Liver (tissue), 9 donors: ENCODE measurements around the gene TCEANC. TPM values are rescaled to one million over a fixed set of nuclear protein-coding genes. Genes with fewer than 3 reads are reported as not detected.

Source experiments
- DNase-seq: peaks from one replicate; pipeline ENCODE4 v3.0.0-alpha.2; 2017; ENCODE audit warnings: low spot score
- H3K27ac ChIP-seq, 2 donors: one replicate each; pipeline ENCODE4 v1.7.0; 2013; ENCODE audit warnings: inconsistent platforms in 2 of 2, low read length in 2 of 2, control low read depth in 1 of 2, low read depth in 1 of 2, mild to moderate bottlenecking in 1 of 2
- H3K27me3 ChIP-seq, 4 donors: one replicate each; pipeline versions ENCODE4 v1.6.1 to v1.7.0; 2013; ENCODE audit warnings: low read length in 3 of 4, inconsistent platforms in 1 of 4, mild to moderate bottlenecking in 1 of 4, moderate library complexity in 1 of 4; ENCODE audit not compliant: control insufficient read depth in 4 of 4, insufficient read depth in 4 of 4
- H3K36me3 ChIP-seq, 4 donors: one replicate each; pipeline versions ENCODE4 v1.6.1 to v1.7.0; 2013; ENCODE audit warnings: low read length in 3 of 4, mild to moderate bottlenecking in 3 of 4, low read depth in 1 of 4, moderate library complexity in 1 of 4; ENCODE audit not compliant: control insufficient read depth in 4 of 4, insufficient read depth in 3 of 4
- H3K4me1 ChIP-seq, 4 donors: one replicate each; pipeline versions ENCODE4 v1.6.1 to v1.7.0; 2013; ENCODE audit warnings: low read length in 3 of 4, mild to moderate bottlenecking in 3 of 4, moderate library complexity in 1 of 4; ENCODE audit not compliant: control insufficient read depth in 4 of 4, insufficient read depth in 4 of 4
- H3K4me3 ChIP-seq, 3 donors: one replicate each; pipeline versions ENCODE4 v1.6.1 to v1.7.0; 2013; ENCODE audit warnings: low read length in 3 of 3, control low read depth in 1 of 3, low read depth in 1 of 3, mild to moderate bottlenecking in 1 of 3
- H3K9ac ChIP-seq, 2 donors: one replicate each; pipeline ENCODE4 v1.7.0; 2013; ENCODE audit warnings: low read length in 2 of 2, mild to moderate bottlenecking in 2 of 2, moderate library complexity in 2 of 2, control low read depth in 1 of 2, low read depth in 1 of 2
- H3K9me3 ChIP-seq, 4 donors: one replicate each; pipeline versions ENCODE4 v1.6.1 to v1.7.0; 2013; ENCODE audit warnings: low read length in 3 of 4; ENCODE audit not compliant: control insufficient read depth in 4 of 4
- ATF3 ChIP-seq: IDR thresholded peaks from 2 replicates; pipeline ENCODE4 v1.6.1; 2016; ENCODE audit warnings: antibody characterized with exemption
- CTCF ChIP-seq: fragments of 150-350 bp; IDR thresholded peaks from 2 replicates; pipeline ENCODE4 v1.5.1; 2017; ENCODE audit warnings: improper control_type of control experiment, low read depth, low read length; ENCODE audit not compliant: missing input control
- EGR1 ChIP-seq, 2 donors: IDR thresholded peaks; 2 replicates each; pipeline ENCODE4 v1.6.1; 2016 to 2018; ENCODE audit warnings: antibody characterized with exemption in 2 of 2, low read depth in 2 of 2
- FOXA1 ChIP-seq: IDR thresholded peaks from 2 replicates; pipeline ENCODE4 v1.6.1; 2016; ENCODE audit warnings: antibody characterized with exemption
- FOXA2 ChIP-seq: IDR thresholded peaks from 2 replicates; pipeline ENCODE4 v1.6.1; 2016; ENCODE audit warnings: antibody characterized with exemption
- HNF4A ChIP-seq, 2 donors: conservative IDR thresholded peaks; 2 replicates each; pipeline ENCODE4 v1.6.1; 2016; ENCODE audit warnings: antibody characterized with exemption in 2 of 2, mild to moderate bottlenecking in 2 of 2
- HNF4G ChIP-seq: IDR thresholded peaks from 2 replicates; pipeline ENCODE4 v1.6.1; 2016; ENCODE audit warnings: antibody characterized with exemption
- JUND ChIP-seq, 2 donors: IDR thresholded peaks; 2 replicates each; pipeline ENCODE4 v1.6.1; 2016; ENCODE audit warnings: antibody characterized with exemption in 2 of 2
- MAX ChIP-seq: IDR thresholded peaks from 2 replicates; pipeline ENCODE4 v1.6.1; 2016; ENCODE audit warnings: antibody characterized with exemption
- REST ChIP-seq: IDR thresholded peaks from 2 replicates; pipeline ENCODE4 v1.6.1; 2016; ENCODE audit warnings: antibody characterized with exemption, mild to moderate bottlenecking
- SP1 ChIP-seq: IDR thresholded peaks from 2 replicates; pipeline ENCODE4 v1.6.1; 2018; ENCODE audit warnings: antibody characterized with exemption, mild to moderate bottlenecking
- TAF1 ChIP-seq: conservative IDR thresholded peaks from 2 replicates; pipeline ENCODE4 v1.6.1; 2016; ENCODE audit warnings: antibody characterized with exemption, mild to moderate bottlenecking
- YY1 ChIP-seq: IDR thresholded peaks from 2 replicates; pipeline ENCODE4 v1.6.1; 2016; ENCODE audit warnings: antibody characterized with exemption, mild to moderate bottlenecking
- ZBTB33 ChIP-seq: IDR thresholded peaks from 2 replicates; pipeline ENCODE4 v1.6.1; 2016; ENCODE audit warnings: antibody characterized with exemption
- WGBS: extraction: QIAGEN DNeasy Blood & Tissue Kit; methylation state at CpG from one replicate; pipeline ENCODE4 v1.1.7; 2013; 5-methylcytosine and 5-hydroxymethylcytosine counted together
- polyA plus RNA-seq, 2 donors: library from polyadenylated mRNA; stranded (reverse) in 1 of 2; unstranded in 1 of 2; fragments of 200-250 nt in 1 of 2; fragments of >200 nt in 1 of 2; fragmentation: Nextera tagmentation in 1 of 2; extraction: Ambion mirVana in 1 of 2; gene quantifications; one replicate each; pipeline versions ENCODE4 v1.2.1 to v1.2.3, GENCODE V29; 2013 to 2015
- total RNA-seq, 2 donors: library from RNA; depleted of rRNA; stranded (reverse); fragments of >200 nt; gene quantifications; one replicate each; pipeline ENCODE4 v1.2.3, GENCODE V29; 2014
- donor health status: healthy.
- donor health status: healthy.
- donor health status: healthy.
- donor health status: healthy.
- donor health status: healthy.

The TCEANC gene
- total and polyA plus RNA-seq, 4 donors, result 0.73 to 7.7 (median 3.6) TPM

GRCh38 chrX:13681595-13681994 is 28.7 kb downstream of the TCEANC start:
- Histone ChIP-seq H3K9me3 (no peaks in the 10 kb centered on the region), H3K27me3 (peaks cover 0 to 2% (median 0%) of the 10 kb centered on the region in 4 donors), H3K9ac (no peak overlapping the region), H3K36me3 (no peaks in the 10 kb centered on the region), H3K27ac (no peak overlapping the region), H3K4me1 (no peaks in the 10 kb centered on the region), H3K4me3 (no peak overlapping the region)
- no peak for DNase-seq
- no peak for TF ChIP-seq TAF1
- TF ChIP-seq HNF4G, result no peak
- TF ChIP-seq EGR1 (IDR thresholded peaks at IDR 0.05; ENCODE audit: low read depth in 2 of 2), result no peak
- TF ChIP-seq JUND (IDR thresholded peaks at IDR 0.05), result no peak
- no peak for TF ChIP-seq REST
- TF ChIP-seq ZBTB33, result no peak
- TF ChIP-seq SP1, result no peak
- TF ChIP-seq FOXA2, result no peak
- no peak for TF ChIP-seq HNF4A (conservative IDR thresholded peaks at IDR 0.05)
- TF ChIP-seq YY1, result no peak
- TF ChIP-seq FOXA1, result no peak
- TF ChIP-seq MAX, result no peak
- no peak for TF ChIP-seq ATF3
- WGBS, result 95% methylated on average over 7 of the region's 7 CpGs

- H3K4me1 ChIP-seq, result peaks cover 0 to 6% (median 2%) of the 10 kb centered on the region in 4 donors
- 95% methylated on average over 4 of the region's 4 CpGs for WGBS
These were observed 31.4 kb downstream of the TCEANC start for GRCh38 chrX:13684361-13684760.

More at GRCh38 chrX:13684361-13684760, 31.4 kb downstream of the TCEANC start:
- Histone ChIP-seq H3K27ac (no peak overlapping the region), H3K9me3 (no peaks in the 10 kb centered on the region), H3K9ac (no peak overlapping the region), H3K36me3 (no peaks in the 10 kb centered on the region), H3K4me3 (no peak overlapping the region), H3K27me3 (peaks cover 0 to 2% (median 0%) of the 10 kb centered on the region in 4 donors)
- no peak for TF ChIP-seq CTCF
- no peak for DNase-seq
